ENCODE results near the gene NPTX1.

The NPTX1 gene

GRCh38 chr17:80504686-80505413, 28.4 kb upstream of the NPTX1 start:
- no peak for DNase-seq

DNA sequence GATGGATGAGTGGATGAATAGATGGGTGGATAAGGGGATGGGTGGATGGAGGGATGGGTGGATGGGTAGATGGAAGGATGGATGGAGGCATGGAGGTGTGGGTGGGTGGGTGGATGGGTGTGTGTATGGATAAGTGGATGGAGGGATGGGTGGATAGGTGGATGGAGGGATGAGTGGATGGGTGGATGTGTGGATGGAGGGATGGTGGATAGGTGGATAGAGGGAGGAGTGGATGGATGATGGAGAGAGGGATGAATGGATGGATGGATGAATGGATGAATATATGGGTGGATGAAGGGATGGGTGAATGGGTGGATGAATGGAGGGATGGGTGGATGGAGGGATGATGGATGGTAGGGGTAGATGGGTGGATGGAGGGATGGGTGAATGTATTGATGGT, 27.5 kb upstream of the NPTX1 start:
- Histone ChIP-seq H3K27me3 (peaks cover 20% of the 10 kb centered on the region), H3K4me1 (peaks cover 4% of the 10 kb centered on the region; the same call in 1 of the 2 replicates), H3K36me3 (no peaks in the 10 kb centered on the region), H3K9me3 (no peaks in the 10 kb centered on the region), H3K4me3 (ENCODE audit: low read depth, low read length) (no peak overlapping the region)
- no peak for TF ChIP-seq CTCF (IDR thresholded peaks at IDR 0.05; ENCODE audit: low read depth, low read length)
- DNase-seq: no peak

More at GRCh38 chr17:80504686-80505413, 28.4 kb upstream of the NPTX1 start:
- Histone ChIP-seq H3K4me3 (ENCODE audit: low read depth, low read length) (no peak overlapping the region), H3K27me3 (peaks cover 20% of the 10 kb centered on the region), H3K9me3 (no peaks in the 10 kb centered on the region), H3K4me1 (peaks cover 4% of the 10 kb centered on the region; the same call in 1 of the 2 replicates), H3K36me3 (no peaks in the 10 kb centered on the region)
- 0 out of 2 replicates have a peak, but pooled peaks have one; percentile 9 for TF ChIP-seq CTCF (IDR thresholded peaks at IDR 0.05; ENCODE audit: low read depth, low read length)

- no peaks in the 10 kb centered on the region for H3K36me3 ChIP-seq
- H3K27me3 ChIP-seq: peaks cover 20% of the 10 kb centered on the region
- no peaks in the 10 kb centered on the region for H3K9me3 ChIP-seq
- no peak for TF ChIP-seq CTCF (IDR thresholded peaks at IDR 0.05; ENCODE audit: low read depth, low read length)
- H3K4me1 ChIP-seq: peaks cover 4% of the 10 kb centered on the region; the same call in 1 of the 2 replicates
- H3K4me3 ChIP-seq (ENCODE audit: low read depth, low read length): no peak overlapping the region
- DNase-seq: no peak
Observed at GRCh38 chr17:80503031-80503430, 26.6 kb upstream of the NPTX1 start.

- DNase-seq: no peak
- Histone ChIP-seq H3K9me3 (no peaks in the 10 kb centered on the region), H3K27me3 (peaks cover 20% of the 10 kb centered on the region), H3K4me1 (peaks cover 4% of the 10 kb centered on the region; the same call in 1 of the 2 replicates), H3K36me3 (no peaks in the 10 kb centered on the region), H3K4me3 (ENCODE audit: low read depth, low read length) (no peak overlapping the region)
- TF ChIP-seq CTCF (IDR thresholded peaks at IDR 0.05; ENCODE audit: low read depth, low read length): no peak
Observed at GRCh38 chr17:80502578-80502877, 26.1 kb upstream of the NPTX1 start.

GRCh38 chr17:80501741-80502577, 25.6 kb upstream of the NPTX1 start:
- Histone ChIP-seq H3K9me3 (no peaks in the 10 kb centered on the region), H3K27me3 (peaks cover 18% of the 10 kb centered on the region), H3K4me3 (ENCODE audit: low read depth, low read length) (no peak overlapping the region), H3K4me1 (peaks cover 4% of the 10 kb centered on the region; the same call in 1 of the 2 replicates), H3K36me3 (no peaks in the 10 kb centered on the region)
- no peak for DNase-seq
- TF ChIP-seq CTCF (IDR thresholded peaks at IDR 0.05; ENCODE audit: low read depth, low read length): no peak
